SHP77 (cell line): ENCODE measurements around the gene HOXA6.
A peak's percentile ranks its signal among the peaks of the same experiment; 100 is the strongest.

Experiments used
- DNase-seq, 2 experiments: peaks; one replicate each; lab custom pipeline; 2025; lab: John Stamatoyannopoulos, UW

Gene HOXA6

DNA sequence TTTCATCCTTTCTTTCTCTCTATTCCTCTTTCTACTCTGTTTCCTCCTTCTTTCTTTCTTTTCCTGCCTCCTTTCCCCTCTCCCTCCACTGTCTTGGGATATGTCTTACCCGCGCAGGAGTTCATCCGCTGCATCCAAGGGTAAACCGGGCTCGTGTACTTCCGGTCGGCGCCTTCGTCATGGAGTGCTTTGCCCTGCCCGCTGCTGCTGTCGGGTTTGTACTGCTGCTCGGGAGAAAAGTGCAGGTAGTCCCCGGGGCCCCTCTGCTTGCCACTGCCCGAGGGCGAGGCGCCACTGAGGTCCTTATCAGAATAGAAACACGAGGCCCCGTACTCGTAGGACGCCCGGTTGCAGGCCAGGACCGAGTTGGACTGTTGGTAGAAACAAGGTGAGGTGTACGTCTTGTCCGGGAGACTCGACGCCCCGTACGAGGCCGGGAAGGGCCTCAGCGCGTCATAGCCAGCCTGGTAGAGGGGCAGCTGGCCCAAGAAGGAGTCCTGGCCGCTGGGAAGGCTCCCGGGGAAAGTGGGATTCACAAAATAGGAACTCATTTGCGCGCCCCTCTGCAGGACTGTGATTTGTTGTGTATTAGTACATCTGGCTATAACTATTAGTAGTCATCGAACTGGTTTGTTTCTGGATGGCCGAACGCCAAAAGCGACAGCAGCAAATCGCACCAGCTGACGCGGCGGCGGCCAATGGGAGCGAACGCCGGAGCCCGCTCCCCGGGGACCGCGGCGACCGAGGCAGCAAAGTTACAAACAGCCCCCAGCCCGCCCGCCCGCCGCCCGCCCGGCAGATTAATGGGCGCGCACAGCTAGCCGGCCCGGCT is at the start of gene HOXA6:
TSS of gene HOXA6 (minus strand) at position 576 of the 832 bp plus-strand sequence. CDS start at position 551, 25 bp downstream.
- no peak for DNase-seq

DNA sequence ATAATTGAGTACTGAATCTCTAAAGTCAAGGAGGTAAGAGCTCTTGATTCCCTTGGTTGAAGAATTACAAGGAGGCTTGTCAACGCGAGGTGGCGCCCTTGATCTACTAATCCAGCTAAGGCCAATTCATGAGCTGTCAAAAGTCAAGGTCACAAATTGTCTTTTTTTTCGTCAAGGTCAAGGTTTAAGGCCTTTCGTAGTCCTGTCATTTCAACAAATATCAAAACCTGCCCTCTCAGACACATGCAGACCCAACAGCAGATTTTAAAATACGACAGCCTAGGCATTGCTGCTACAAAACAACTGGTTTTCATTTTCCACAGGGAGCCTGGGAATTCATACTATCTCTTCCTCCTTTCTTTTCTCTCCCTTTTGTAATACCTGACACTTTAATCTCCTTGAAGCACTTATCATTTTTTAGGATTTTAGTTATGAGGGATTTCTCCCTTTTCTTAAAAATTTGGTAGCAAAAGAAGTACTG is 48.8 kb upstream of the HOXA6 start:
- DNase-seq: peak; percentile 66 to 77

DNA sequence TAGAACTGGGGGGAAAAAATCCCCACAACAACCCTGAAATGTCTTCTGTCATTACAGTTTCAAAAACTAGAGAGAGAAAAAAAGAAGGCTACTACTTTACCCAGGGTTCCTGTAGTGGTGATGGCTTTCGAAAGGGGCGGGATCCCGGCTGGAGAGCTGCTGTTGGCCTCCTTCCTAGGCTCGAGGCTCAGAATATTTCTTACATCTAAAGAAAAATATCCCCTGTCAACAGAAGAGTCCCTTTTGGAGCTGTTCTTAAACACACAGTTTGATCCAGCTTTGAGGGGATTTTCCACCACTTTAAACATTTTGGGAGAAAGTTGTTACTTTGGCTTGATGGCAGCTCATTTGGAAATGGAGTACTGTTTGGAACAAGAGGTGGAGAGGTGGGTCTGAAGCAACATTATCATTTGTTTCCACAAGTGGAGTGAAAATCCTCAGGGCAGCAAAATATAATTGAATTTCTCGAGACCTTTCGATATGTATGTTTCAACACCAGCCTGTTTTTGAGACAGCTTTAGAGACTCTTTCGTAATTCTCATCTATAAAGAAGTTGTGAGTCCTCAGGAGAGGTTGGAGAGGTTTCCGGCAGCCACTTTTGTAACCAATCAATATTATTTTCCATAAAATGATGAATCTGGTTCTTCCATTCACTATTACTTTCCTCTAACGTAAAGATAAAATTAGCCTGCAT is 47.3 kb upstream of the HOXA6 start:
- DNase-seq: no peak

DNA sequence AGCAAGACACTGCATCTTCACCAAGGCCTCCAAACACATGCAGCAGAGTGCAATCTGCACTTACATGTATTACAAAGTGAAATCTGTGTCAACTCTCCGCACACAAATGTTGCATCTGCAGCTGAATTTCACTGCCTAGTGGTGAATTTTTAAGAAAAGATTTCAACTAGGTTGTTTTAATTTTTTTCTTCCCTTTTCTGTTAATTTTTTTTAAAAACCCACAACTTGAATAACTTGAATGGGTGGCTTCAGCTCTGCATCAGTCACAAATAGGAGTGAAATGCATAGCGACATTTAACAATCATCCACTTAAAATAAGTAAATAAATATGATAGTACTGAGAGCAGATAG is 46.4 kb upstream of the HOXA6 start:
- DNase-seq: no peak

DNA sequence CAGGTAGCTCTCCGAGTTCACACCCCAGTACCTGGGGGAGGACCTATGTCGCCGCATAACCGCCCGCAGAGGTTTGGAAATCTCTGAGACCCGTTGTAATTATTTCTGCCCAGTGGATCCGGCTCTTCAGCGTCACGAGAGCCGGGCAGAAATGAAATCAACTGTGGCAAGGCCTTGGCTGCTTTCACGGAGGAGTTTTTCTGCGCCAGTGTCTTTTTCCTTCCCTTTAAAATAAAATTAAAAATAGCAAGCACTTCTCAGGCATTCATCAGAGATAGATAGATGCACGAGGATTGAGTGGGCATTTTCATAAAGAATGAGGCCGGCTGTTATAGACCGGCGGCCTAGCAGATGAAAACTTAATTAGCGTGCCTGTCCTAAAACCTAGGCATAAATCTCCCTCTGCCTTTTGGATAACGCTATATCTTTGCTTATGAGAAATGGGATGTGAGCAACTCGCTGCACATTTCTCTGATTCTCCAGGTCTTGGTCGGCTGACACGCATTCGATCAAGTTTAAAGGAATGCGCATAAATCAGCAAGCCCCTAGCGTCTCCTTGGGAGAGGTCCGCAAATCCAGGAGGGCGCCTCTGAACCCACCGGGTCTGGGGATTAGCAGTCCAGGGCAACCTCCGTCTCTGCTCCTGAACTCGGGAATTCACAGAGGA is 45.9 kb upstream of the HOXA6 start:
- DNase-seq: no peak

DNA sequence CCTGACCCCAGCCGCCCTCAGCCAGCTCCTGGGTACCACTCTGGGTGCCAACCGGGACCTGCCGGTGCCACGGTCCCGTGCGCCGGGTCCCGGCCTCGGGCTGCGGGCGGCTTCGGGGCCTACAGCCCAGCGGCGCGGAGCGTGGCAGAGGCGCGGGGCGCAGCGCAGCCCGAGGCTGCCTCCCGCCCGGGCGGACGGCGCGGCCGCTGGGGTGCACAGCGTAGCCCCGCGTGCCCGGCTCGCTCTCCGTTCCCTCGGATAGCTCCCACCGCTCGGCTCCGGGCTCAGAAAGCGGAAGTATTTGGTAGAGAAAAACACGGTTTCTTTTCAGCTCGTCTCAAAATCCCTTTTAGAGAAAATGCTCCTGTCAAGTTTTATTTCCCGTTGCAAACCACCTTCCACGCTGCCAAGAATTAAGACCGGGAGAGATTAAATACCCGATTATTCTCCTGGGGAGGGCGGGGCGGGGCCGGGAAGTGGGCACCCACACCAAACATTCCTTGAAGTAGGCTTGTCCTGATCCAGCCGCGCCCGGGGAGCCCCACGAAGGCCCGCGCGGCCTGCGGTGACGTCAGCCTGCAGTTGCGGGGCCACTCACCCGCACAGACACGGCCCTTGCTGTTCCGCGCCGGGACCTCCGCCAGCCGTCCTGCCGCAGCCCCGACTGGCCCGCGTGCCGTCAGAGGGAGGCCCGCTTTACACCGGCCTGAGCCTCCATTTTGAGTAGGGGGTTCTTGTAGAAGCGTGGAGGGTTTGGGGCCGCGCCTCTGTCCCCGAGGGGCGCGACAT is 45.2 kb upstream of the HOXA6 start:
- DNase-seq: no peak

DNA sequence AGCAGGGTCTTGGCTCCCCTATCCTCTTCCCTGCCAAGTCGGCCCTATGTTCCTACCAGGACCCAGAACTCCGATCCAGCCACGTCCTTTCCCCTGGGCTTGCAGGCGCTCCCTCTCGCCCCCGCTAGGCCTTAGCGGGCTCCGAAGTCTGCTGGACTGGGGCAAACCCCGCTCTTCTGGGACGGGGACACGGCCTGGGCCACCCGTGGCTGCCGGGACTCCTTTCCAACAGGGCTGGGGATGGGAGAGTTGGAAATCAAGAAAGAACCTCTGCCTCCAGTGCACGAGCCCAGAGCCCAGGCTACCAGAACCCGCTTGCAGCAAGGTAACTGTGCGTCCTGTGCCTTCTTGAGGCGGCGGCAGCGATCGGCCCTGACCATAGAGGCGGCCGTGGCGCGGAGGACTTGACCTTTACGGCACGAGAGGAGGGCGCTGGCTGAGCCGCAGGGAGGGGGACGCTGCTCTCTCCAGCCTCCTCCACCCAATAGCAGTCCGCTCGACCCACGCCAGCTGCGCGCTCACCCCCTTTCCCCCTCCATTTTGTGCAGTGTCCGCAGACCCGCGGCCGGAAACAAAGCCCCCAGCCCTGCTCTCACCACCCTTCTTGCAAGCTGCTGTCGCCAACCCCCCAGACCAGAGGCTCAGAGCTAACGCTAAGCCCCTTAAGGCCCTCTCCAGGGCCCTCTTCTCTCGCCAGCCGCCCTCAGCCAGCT is 44.4 kb upstream of the HOXA6 start:
- DNase-seq: no peak

DNA sequence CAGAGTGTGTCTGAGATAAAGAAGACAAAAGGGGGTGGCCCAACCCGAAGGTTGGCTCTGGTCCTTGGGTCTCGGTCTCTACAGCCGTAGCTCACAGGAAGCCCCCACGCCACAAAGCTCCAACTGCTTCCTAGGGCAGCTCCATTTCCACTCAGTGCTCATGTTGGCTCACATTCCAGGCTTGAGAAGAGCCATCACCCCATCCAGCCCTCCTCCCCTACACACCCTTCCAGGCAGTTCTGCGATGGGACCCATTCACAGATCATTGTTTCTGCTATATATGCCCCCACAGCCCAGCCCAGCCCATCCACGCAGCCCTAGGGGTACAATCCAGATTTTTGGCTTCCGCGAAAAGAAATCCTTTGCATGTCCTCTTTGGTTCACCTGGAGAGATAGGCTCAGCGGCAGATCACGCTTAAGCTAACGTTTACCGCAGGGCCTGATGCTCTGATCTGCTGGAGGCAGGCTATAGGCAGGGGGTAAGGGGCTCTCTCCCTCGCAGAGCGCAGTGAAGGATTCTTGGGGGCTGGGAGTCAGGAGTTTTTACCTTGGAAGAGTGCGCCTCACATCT is 43.7 kb upstream of the HOXA6 start:
- DNase-seq: no peak

DNA sequence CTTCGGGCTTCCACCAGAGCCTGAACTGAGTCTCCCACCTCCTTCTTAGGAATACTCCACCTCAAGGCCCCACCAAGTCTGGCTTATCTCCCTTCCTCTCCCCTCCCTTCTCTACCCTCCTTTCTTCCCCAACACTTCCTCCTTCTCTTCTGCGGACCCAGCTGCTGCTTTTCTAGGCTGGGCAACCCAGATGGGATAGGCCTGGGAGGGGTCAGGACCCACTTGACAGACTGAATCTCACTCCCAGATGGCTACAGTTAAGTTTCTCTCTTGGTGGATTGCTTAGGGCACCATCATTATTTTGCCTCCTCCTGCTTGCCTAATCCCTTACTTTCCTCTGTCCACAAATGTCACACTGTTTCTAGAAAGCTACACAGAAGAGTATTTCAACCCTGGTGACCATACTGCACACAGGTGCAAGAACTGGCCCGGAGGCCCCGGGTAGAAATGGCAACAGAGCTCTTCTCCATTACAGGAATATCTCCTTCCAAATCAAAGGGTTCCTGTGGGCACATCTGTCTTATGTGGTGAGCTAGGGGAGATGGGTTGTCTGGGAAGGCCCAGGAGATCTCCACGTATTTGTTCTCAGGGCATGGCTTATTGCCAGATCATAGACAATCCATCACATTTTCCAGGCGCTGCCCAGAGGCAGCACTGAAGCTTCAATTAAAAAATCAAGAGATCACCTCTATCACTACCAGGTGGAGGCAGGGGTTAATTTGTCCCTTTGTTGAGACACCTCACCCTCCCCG is 42.6 kb upstream of the HOXA6 start:
- DNase-seq: no peak

DNA sequence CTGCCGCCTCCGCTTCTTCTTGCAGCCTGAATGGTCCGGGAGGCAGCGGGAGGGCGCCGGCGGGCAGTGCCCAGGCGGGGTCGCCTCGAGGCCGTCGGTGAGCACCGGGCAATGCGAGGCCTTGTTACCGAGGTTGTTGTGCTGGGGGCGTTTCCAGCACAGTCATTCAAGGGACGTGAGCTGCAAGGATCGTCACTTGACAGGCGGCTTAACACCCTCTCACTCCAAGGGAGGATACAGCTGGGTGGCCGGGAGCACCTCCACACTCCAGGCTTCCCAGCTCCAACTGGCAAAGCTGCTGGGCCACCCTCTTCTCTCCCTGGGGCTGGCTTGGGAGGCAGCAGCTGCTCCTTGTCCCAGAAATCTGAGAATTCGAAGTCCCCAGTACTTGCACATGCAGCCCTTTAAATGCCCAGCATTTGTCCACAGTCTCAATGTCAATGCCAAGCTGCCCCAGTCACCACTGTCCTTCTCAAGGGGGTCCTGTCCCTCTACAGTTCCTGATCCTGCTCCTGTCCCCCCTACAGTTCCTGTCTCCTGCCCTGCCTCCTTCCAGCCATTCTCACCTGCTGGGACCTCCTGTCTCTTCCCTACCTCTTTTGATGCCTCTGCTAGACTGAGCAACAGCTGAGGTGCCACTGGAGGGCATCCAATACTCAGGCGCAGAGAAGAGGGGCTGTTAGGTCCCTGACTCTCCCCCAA is 41.9 kb upstream of the HOXA6 start:
- no peak for DNase-seq

DNA sequence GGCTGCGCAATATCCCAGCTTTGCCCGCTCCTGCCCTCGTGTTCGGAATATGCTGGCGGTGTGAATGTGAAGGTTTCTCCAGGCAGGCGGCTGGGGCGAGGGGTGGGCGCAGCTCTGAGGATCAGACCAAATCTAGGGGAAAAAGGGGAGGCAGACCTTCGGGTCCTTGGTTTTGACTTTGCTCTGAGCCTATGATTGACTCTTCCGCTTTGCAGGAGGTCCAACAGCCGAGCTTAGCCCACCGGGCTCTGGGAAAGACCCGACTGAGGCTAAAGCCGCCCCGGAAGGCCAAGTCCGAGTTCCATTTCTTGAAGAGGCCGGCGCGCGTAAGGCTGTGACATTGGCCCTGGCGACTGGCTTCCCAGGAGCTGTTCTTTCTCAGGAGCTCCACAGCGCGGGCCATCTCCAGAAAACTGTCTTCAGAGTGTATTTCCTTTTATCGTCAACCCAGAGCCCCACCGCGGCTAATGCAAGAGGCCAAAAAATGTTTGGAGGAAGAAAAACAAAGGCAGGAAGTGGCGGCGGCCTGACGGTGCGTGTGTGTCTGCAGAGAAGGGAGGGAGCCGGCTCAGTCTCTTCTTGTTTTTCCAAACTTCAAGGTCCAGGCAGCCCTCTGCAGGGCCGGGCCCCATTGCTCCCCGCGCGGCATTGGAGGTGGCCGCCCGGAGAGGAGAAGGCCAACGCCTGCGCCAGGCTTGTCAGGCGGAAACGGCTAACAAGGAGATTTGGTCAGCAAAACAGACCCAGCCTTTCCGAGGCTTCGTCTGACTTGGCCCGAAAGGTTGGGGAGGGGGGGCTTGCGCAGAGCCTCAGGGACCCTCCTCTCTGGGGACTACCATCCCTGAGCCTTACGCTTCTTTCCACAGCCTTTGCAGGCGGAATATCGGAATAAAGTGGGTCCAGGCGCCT is 41.1 kb upstream of the HOXA6 start:
- no peak for DNase-seq

DNA sequence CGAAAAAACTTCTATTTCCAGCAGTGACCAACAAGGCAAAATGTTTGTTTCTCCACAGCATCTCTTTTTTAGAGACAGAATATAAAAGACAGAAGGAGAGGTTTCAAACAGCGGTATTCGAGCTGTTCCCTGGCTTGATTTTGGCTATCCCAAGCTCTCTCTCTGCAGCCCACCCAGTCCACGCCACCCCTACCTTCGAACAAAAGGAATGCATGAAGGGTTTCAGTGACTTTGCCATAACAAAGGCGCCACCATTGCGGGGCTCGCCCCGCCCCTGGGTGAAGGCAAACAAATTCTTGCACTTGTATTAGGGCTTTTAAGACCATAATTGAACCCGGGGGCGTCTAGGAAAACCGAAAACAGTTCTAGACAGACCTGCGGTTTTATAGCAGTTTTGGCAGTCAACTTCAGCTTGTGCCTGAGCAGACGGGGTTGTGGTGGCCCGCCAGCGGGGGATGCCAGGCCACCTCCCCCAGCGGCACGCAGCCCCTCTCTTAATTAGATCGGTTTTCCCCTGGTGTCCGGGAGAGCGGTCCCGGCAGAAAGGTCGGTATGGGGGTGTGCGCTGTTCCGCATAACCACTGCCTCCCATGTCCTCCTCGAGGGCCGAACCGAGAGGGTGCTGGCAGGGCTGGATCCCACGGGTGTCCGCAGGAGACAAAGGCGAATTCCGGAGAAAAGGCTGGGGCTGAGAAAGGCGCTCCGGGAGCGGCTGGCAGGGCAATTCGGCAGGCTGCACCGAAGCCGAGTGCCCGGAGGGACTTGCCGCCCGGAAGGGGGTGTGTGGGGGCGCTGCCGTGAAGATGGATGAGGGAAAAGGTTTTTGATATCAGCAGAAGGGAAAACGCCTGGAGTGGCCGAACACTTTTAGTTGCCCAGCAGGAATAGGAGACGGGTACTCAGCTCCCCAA is 40.2 kb upstream of the HOXA6 start:
- no peak for DNase-seq

DNA sequence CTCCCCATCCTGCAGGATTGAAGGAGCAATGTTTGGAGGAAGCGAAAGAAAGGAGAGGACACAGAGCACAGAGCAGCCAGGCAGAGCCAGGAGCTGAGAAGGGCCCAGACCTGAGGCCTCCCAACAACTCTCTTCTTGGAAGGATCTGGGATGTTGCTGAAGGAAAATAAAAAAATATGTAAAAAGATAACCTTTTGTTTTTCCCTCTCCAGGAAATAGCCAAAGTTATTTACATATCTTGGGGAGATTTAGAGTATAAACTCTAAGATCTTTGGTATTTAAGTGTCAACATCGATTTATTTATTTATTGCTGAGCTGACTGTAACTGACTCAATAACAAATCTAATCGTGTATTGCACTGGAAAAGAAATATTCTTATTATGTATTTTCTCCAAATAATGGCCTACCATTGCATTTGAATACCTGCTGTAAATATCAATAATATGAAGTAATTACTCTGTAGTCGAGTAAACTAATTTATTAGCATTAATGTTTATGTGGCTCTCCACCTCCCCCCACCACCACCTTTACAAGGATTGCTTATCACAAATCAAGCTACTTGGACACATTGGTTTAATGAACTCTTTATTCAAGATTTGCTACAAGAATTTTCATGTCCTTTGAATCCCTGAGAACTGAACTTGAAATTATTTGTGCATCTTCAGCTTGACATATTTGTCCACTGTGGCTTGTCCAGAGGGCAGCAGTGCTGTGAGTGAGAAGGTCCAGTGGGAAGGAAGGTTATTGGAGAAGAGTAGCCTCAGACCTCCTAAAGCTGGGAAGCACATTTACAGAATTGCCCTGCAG is 39.3 kb upstream of the HOXA6 start:
- DNase-seq: no peak

DNA sequence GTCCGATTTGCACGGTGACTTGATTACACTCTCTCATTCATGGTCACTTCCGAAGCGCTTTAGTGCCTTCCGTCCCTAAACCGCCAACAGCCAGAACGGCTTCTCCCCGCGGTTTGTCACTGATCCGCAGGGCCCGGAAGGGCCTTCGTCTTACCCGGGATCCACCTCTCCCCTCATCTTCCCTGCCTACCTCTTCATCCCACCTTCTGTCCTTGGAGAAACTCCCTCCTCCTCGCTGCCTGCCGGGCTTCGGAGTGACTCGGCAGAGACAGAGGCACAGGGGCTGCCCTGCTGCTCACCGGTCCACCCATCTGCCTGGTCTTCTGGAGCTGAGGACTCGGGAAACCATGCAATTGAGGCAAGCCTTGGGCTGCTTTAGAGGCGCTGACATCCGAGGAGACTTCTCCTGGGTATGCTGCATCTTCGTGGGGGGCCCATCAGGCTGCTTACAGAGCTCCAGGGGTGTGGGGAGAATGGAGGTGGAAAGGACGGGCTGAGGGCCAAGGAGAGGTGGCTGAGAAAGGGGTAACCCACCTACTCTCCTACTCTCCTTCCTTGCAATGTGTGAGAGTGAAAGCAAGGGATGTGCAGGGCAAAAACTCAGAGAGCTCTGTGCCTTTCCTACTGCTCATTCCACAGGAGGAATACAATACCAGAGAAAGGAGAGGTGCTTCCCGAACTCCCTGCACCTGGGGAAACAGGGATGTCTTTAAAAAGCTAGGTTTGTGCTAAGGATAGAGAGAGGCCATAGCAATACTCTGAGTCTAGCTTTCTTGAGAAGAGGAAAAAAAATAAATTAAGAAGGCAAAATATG is 38.5 kb upstream of the HOXA6 start:
- no peak for DNase-seq

DNA sequence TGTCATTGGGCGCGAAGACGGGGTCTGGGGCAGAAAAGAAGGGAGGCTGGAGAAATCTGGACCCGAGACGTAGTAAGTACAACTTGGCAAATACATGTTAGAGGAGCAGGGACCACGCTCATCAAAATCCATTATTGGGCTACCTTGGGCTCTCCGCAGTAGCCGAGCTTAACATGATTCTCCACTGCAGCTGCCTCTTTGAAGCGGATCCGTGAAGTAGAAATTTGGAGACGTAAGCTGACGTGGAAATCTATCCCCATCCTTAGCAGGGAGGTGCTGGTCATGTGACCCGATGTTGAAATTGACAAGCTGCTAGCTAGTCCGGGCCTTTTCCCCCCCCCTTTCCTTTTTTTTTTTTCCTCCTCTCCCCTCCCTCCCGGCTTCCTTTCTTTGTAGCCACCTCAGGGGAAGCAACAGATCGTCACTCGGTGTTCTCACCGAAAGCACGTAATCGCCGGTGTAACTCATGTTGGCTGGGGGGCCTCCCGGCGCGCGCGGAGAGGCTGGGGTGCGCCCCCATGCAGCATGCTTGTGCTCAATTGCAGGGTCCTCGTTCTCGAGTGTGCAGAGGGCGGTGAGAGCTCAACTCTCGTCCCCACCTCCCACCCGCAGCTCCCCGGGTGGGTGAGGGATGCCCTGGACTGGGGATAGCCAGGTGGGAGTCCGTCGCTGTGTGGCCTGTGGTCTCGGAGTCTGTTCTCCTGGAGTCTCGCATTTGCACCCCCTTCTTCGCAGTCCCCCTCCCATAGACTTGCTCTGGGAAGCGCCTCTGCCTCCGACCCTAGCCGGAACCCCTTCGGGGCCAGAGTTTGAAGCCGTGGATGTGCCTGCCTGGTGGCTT is 37.7 kb upstream of the HOXA6 start, which contains the start of gene HOXA11:
TSS of gene HOXA11 (minus strand) at position 220 of the 841 bp plus-strand sequence. CDS start at position 132, 88 bp downstream.
- no peak for DNase-seq
